Measurements from ENCODE around the gene TRIM15. TPM values are rescaled to one million over a fixed set of nuclear protein-coding genes. Genes with fewer than 3 reads are reported as not detected.
"Not testable (repeated sequence)": the region's sequence is repeated elsewhere in the genome, so short reads cannot be mapped to it uniquely, and the experiment has no call there.

Gene TRIM15
- total RNA-seq, 1 donor from 2014 or later = not detected

DNA sequence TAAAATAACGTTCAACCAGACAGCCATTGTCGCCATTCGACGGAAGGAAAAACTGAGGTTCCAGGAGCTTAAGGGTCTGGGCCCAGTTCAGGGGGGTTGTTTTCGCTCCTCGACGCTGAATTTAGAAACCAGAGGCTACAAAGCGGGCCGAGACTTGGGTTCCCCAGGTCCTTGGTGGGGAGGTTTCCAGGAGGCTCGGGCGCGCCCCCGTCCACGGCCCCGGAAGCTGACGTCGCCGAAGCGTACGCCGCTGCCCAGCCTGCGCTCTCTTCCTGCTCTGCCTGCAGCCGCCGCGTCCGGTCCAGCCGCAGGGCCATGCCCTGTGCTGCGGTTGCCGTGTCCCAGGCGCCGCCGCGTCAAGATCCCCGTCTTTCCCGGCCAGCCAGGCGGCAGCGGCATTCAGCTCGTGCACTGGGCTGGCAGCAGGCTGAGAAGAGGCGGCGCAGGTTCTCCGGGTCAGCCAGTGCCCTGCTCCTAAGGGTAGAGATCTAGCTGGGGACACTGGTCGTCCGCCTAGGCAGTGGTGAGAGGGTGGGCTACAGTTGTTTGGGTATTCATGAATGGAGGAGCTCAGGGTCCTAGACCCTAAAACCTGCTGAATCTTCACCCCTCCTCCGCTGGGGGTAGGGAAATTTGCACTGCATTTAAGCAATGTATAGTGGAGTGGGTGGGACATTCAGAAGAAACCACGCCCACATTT, 50.8 kb downstream of the TRIM15 start:
- DNase-seq (peak; percentile 93), ATAC-seq (ENCODE audit: poor library complexity) (peak; percentile 94)
- intact Hi-C loops (cut with DNase I) = no loop called here

DNA sequence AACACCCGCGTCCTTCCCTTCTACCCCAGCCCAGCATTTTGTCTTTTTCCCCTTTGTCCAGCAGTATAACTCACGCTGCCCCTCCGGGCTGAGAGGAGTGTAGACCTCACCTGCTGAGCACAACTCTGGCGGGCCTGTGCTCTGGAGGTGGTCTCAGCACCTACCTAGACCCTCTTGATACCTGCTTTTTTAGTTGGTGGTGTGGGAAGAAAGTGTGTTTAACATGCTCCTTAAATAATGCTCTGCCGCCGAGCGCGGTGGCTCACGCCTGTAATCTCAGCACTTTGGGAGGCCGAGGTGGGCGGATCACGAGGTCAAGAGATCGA, 51.3 kb downstream of the TRIM15 start:
- ATAC-seq (ENCODE audit: poor library complexity) (no peak), DNase-seq (no peak)
- intact Hi-C loops (cut with DNase I) = no loop called here

DNA sequence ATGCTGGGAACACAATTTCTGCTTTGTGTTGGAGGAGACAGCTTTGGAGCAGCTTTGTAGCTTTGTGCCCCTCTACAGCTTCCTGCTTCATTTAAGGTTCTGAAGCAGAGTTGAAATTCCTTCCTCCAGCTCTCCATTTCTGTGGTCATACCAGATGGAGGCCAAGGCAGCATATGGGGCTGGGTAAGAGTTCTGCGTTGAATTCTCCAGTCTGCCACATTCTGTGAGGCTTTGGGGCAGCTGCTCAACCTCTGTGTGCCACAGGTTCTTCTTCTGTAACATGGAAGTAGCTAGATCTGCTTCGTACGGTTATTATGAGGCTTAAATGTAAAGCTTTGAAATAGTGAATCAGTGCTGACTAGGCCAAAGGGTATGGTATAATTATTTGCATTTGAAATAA, 52.8 kb downstream of the TRIM15 start:
- no peak for DNase-seq
- intact Hi-C loops (cut with DNase I) = loop anchor here (5.0 kb wide), 1 partner anchor 181 kb away; no protein-coding TSS in a partner anchor

DNA sequence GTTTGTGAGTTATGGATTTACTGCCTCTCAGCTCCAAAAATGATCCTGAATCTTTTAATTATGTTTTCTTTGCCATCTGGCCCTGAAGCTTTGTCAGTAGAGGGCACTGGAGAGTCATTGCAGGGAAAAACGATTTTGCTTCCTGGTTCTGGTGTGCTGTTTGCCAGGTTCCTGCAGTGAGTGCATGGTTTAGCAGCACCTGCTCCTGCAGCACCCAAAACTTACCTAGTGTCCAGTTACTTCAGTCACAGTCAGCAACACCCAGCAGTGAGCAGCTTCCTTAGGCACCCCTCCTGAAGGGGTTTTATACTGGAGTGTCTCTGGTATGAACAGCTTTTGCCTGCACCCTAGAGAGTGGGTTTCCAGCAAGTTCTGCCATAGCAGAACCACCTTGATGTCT, 55.9 kb downstream of the TRIM15 start:
- ATAC-seq (ENCODE audit: poor library complexity) (peak; percentile 42), DNase-seq (no peak)

More for the DNA sequence above, 52.8 kb downstream of the TRIM15 start:
- no peak for ATAC-seq (ENCODE audit: poor library complexity)

DNA sequence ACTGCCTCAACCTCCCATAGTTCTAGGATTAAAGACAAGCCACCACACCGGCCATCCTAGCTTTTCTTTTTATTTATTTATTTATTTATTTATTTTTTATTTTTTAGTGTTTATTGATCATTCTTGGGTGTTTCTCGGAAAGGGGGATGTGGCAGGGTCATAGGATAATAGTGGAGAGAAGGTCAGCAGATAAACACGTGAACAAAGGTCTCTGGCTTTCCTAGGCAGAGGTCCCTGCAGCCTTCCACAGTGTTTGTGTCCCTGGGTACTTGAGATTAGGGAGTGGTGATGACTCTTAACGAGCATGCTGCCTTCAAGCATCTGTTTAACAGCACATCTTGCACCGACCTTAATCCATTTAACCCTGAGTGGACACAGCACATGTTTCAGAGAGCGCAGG, 58.0 kb downstream of the TRIM15 start:
- intact Hi-C loops (cut with DNase I); ATAC-seq (ENCODE audit: poor library complexity); DNase-seq: not testable (repeated sequence)

More for the DNA sequence above, 55.9 kb downstream of the TRIM15 start:
- intact Hi-C loops (cut with DNase I) = loop anchor here (5.0 kb wide), 1 partner anchor 178 kb away; no protein-coding TSS in a partner anchor

DNA sequence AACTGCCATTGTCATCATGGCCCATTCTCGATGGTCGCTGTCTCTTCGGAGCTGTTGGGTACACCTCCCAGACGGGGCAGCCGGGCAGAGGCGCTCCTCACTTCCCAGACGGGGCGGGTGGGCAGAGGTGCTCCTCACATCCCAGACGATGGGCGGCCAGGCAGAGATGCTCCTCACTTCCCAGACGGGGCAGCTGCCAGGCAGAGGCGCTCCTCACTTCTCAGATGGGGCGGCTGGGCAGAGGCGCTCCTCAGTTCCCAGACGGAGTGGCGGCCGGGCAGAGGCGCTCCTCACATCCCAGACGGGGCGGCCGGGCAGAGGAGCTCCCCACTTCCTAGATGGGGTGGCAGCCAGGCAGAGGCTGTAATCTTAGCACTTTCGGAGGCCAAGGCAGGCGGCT, 58.6 kb downstream of the TRIM15 start:
- intact Hi-C loops (cut with DNase I); ATAC-seq (ENCODE audit: poor library complexity); DNase-seq: not testable (repeated sequence)

Other genes starting within 250 kb of the TRIM15 start
- 222 TPM for gene HLA-A, start 221.0 kb upstream of the TRIM15 start, total RNA-seq
- gene POLR1H, start 102.3 kb upstream of the TRIM15 start, total RNA-seq = 12.2 TPM
- 40.9 TPM for gene PPP1R11, start 96.3 kb upstream of the TRIM15 start, total RNA-seq
- gene RNF39, start 87.8 kb upstream of the TRIM15 start, total RNA-seq = not detected
- gene TRIM31, start 50.5 kb upstream of the TRIM15 start, total RNA-seq = not detected
- gene TRIM40, start 27.4 kb upstream of the TRIM15 start, total RNA-seq = not detected
- gene TRIM10, start 2.3 kb upstream of the TRIM15 start, total RNA-seq = not detected
- 17.8 TPM for gene TRIM26, start 49.9 kb downstream of the TRIM15 start, total RNA-seq
- gene TRIM39, start 163.4 kb downstream of the TRIM15 start, total RNA-seq = 6.2 TPM
- 25.4 TPM for gene RPP21, start 181.6 kb downstream of the TRIM15 start, total RNA-seq